GM23248 (cell line): Measurements from ENCODE around the gene GLB1L3. TPM values are rescaled to one million over a fixed set of nuclear protein-coding genes. Genes with fewer than 3 reads are reported as not detected.
"Not testable (repeated sequence)": the region's sequence is repeated elsewhere in the genome, so short reads cannot be mapped to it uniquely, and the experiment has no call there.

Experiments used
- DNase-seq: peaks from one replicate; pipeline ENCODE4 v3.0.0-alpha.2; 2015
- H2AFZ ChIP-seq: fragments of 200-600 bp; sonication (generic); 2 replicates; pipeline ENCODE4 v1.6.1; 2016; ENCODE audit warnings: antibody characterized with exemption
- H3F3A ChIP-seq: fragments of 200-600 bp; sonication (generic); 2 replicates; pipeline ENCODE4 v1.6.1; 2016; ENCODE audit warnings: mild to moderate bottlenecking, antibody characterized with exemption, mixed run types; ENCODE audit not compliant: insufficient read depth
- H3K27ac ChIP-seq: fragments of 200-600 bp; sonication (generic); 2 replicates; pipeline ENCODE4 v1.5.1; 2016; ENCODE audit warnings: mild to moderate bottlenecking
- H3K27me3 ChIP-seq: fragments of 200-600 bp; sonication (generic); replicated peaks from 2 replicates; pipeline ENCODE4 v1.6.1; 2016; ENCODE audit warnings: mild to moderate bottlenecking; ENCODE audit not compliant: insufficient read depth
- H3K36me3 ChIP-seq: fragments of 200-600 bp; sonication (generic); 2 replicates; pipeline ENCODE4 v1.6.1; 2016; ENCODE audit warnings: low read depth, mild to moderate bottlenecking
- H3K4me1 ChIP-seq: fragments of 200-600 bp; sonication (generic); 2 replicates; pipeline ENCODE4 v1.6.1; 2016; ENCODE audit warnings: mild to moderate bottlenecking; ENCODE audit not compliant: insufficient read depth
- H3K4me2 ChIP-seq: fragments of 200-600 bp; sonication (generic); one replicate; pipeline ENCODE4 v1.6.1; 2016; ENCODE audit warnings: mild to moderate bottlenecking; ENCODE audit not compliant: unreplicated experiment
- H3K4me3 ChIP-seq: fragments of 200-600 bp; sonication (generic); 2 replicates; pipeline ENCODE4 v1.5.1; 2016; ENCODE audit warnings: mild to moderate bottlenecking
- H3K79me2 ChIP-seq: fragments of 200-600 bp; sonication (generic); 2 replicates; pipeline ENCODE4 v1.6.1; 2016; ENCODE audit warnings: mild to moderate bottlenecking; ENCODE audit not compliant: insufficient read depth
- H3K9ac ChIP-seq: fragments of 200-600 bp; sonication (generic); 2 replicates; pipeline ENCODE4 v1.6.1; 2016; ENCODE audit warnings: mild to moderate bottlenecking
- H3K9me2 ChIP-seq: fragments of 200-600 bp; sonication (generic); 2 replicates; pipeline ENCODE4 v1.6.1; 2016; ENCODE audit warnings: mixed run types, mild to moderate bottlenecking, moderate library complexity; ENCODE audit not compliant: insufficient read depth
- H3K9me3 ChIP-seq: fragments of 200-600 bp; sonication (generic); one replicate; pipeline ENCODE4 v1.6.1; 2017; ENCODE audit warnings: low read depth
- H4K20me1 ChIP-seq: fragments of 200-600 bp; sonication (generic); 2 replicates; pipeline ENCODE4 v1.6.0; 2016; ENCODE audit not compliant: insufficient read depth
- EZH2 ChIP-seq: fragments of 200-600 bp; sonication (generic); IDR thresholded peaks from 2 replicates; pipeline ENCODE4 v1.6.1; 2018; ENCODE audit warnings: antibody characterized with exemption, mild to moderate bottlenecking; ENCODE audit not compliant: insufficient read depth, poor library complexity, severe bottlenecking
- EZH2phosphoT487 ChIP-seq: fragments of 200-600 bp; sonication (generic); IDR thresholded peaks from 2 replicates; pipeline ENCODE4 v1.6.1; 2018; ENCODE audit warnings: antibody characterized with exemption, moderate library complexity, mild to moderate bottlenecking, low read depth; ENCODE audit not compliant: insufficient read depth
- whole genome bisulfite sequencing, 2 experiments: methylation state at CpG; one replicate each; pipeline ENCODE4 v1.1.6; 2015 to 2017; ENCODE audit warnings: low lambda C conversion rate in 2 of 2, low coverage in 1 of 2; ENCODE audit errors: missing lambda C conversion rate in 2 of 2; 5-methylcytosine and 5-hydroxymethylcytosine counted together
- in situ Hi-C: fragments of 300-500 bp; cut with MboI; formaldehyde crosslinking; loops from 2 replicates; pipeline ENCODE4 v1.15.0; 2020
- polyA plus RNA-seq: library from polyadenylated mRNA; unstranded; fragments of >200 nt; fragmentation: Nextera tagmentation; extraction: Ambion mirVana; gene quantifications from 2 replicates; pipeline ENCODE4 v1.2.1, GENCODE V29; 2016
- total RNA-seq: library from RNA; depleted of rRNA; stranded (reverse); fragments of >200 nt; shearing (Covaris generic); gene quantifications from 2 replicates; pipeline ENCODE4 v1.2.3, GENCODE V29; 2014

Gene GLB1L3
- total and polyA plus RNA-seq, 2 experiments from 2014 or later = not detected

DNA sequence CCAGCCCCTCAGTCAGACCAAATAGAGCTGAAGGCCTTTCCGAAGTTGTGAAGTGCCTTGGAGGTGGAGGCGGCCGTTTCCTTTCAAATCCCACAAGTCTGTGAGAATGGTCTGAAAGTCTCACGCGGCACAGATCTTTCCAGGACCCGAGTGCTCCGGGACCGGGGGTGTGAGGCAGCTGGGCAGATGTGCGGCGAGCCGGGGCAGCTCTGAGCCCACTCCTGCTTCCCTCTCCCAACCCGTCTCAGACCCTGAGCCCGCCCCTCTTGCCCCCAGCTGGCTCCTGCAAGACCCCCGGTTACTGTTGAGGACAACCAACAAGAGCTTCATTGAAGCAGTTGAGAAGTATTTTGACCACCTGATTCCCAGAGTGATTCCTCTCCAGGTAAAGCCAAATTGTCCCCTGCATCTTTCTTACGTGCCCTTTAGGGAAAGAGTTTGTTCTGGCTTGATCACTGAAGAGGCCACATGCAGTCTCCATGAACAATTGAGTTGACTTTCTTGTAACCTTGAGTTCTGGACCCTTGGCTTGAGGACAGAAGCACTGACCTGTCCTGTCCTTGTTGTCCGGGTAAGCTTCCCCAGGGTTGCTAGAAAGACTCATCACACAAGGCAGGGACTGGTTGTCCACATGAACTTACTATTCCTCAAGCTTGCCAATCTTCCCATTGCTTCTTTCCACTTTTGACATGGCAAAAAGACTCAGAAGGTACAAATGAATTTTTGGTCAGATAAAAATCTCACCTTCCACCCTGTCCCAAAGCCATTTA lies 7.5 kb downstream of the GLB1L3 start:
- in situ Hi-C loops = no loop called here
- 62 to 65% methylated on average over 16 of the region's 16 CpGs for WGBS, 2 experiments
- Histone ChIP-seq H4K20me1 (no peaks in the 10 kb centered on the region), H3F3A (no peaks in the 10 kb centered on the region), H3K4me1 (no peaks in the 10 kb centered on the region), H3K4me3 (no peak overlapping the region), H3K27ac (no peak overlapping the region), H2AFZ (no peak overlapping the region), H3K27me3 (peaks cover 15% of the 10 kb centered on the region), H3K9ac (no peak overlapping the region), H3K79me2 (no peaks in the 10 kb centered on the region), H3K36me3 (no peaks in the 10 kb centered on the region), H3K4me2 (no peak overlapping the region), H3K9me3 (no peaks in the 10 kb centered on the region), H3K9me2 (no peaks in the 10 kb centered on the region)
- DNase-seq = no peak
- no peak for TF ChIP-seq EZH2
- TF ChIP-seq EZH2phosphoT487 = no peak

DNA sequence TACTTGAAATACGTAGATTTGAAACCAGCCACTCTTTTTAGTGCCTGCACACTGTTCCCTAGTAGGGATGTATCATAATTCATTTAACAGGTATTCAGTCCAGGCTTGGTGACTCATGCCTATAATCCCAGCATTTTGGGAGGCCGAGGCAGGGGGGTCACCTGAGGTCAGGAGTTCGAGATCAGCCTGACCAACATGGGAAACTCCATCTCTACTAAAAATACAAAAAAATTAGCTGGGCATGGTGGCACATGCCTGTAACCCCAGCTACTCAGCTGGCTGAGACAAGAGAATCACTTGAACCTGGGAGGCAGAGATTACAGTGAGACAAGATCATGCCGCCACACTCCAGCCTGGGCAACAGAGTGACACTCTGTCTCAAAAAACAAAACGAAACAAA lies 8.2 kb downstream of the GLB1L3 start:
- H2AFZ ChIP-seq, H3K4me1 ChIP-seq, in situ Hi-C loops, H4K20me1 ChIP-seq, H3K9me3 ChIP-seq, H3K9me2 ChIP-seq, H3F3A ChIP-seq, DNase-seq, H3K4me2 ChIP-seq, H3K27ac ChIP-seq, H3K9ac ChIP-seq, H3K79me2 ChIP-seq, H3K4me3 ChIP-seq, H3K36me3 ChIP-seq: not testable (repeated sequence)
- 67 to 76% methylated on average over 5 of the region's 5 CpGs for WGBS, 2 experiments
- H3K27me3 ChIP-seq = peaks cover 10% of the 10 kb centered on the region; the same call in 1 of the 2 replicates

DNA sequence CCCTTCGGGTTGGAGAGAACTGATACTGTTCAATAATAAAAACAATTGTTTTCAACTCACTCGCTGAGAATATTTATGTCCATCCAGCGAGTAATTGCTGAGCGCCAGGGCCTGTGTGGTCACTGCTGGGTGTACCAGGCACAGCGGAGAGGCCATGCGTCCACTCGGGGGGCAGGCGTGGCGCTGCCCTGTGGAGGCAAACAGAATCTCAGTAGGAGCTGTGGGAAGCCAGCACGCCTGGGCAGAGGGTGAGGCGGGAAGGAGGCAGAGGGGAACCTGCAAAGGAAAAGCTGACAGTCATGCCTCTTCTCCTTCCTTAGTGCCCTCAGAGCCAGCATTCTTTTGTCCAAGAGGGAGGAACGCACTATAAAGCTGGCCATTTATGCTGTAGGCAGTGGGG lies 11.4 kb downstream of the GLB1L3 start:
- H4K20me1 ChIP-seq = no peaks in the 10 kb centered on the region
- no peak overlapping the region for H3K4me3 ChIP-seq
- no peaks in the 10 kb centered on the region for H3K36me3 ChIP-seq
- DNase-seq = no peak
- H3K4me1 ChIP-seq = no peaks in the 10 kb centered on the region
- TF ChIP-seq EZH2 (no peak), EZH2phosphoT487 (no peak)
- H3K27ac ChIP-seq = no peak overlapping the region
- WGBS, 2 experiments = 65 to 70% methylated on average over 12 of the region's 12 CpGs
- H2AFZ ChIP-seq = no peak overlapping the region
- H3K4me2 ChIP-seq = no peak overlapping the region
- no peaks in the 10 kb centered on the region for H3K9me3 ChIP-seq
- H3K79me2 ChIP-seq = no peaks in the 10 kb centered on the region
- in situ Hi-C loops = no loop called here
- no peak overlapping the region for H3K9ac ChIP-seq
- peaks cover 12% of the 10 kb centered on the region; the same call in 1 of the 2 replicates for H3K27me3 ChIP-seq
- H3F3A ChIP-seq = no peaks in the 10 kb centered on the region
- H3K9me2 ChIP-seq = no peaks in the 10 kb centered on the region

DNA sequence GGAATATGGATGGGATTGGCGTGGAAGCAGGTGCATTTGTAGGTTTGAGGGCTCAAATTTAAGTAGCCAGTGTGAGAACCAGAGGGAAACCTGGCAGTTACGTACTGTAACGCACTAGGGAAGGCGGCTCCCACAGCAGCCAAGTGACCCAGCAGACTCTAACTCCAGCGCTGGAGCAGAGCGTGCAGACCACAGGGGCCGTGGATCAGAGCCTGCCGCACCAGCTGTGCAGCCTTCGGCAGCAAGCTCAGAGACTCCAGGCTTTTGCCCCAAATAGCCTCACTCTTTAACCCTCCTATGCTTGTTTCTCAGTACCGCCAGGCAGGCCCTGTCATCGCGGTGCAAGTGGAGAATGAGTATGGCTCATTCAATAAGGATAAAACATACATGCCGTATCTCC lies 12.3 kb downstream of the GLB1L3 start:
- TF ChIP-seq EZH2phosphoT487 (no peak), EZH2 (no peak)
- Histone ChIP-seq H3F3A (no peaks in the 10 kb centered on the region), H3K4me3 (no peak overlapping the region), H3K4me2 (no peak overlapping the region), H3K79me2 (no peaks in the 10 kb centered on the region), H3K4me1 (no peaks in the 10 kb centered on the region), H3K27ac (no peak overlapping the region), H3K27me3 (peaks cover 12% of the 10 kb centered on the region; the same call in 1 of the 2 replicates), H3K9me3 (no peaks in the 10 kb centered on the region), H3K9ac (no peak overlapping the region), H3K36me3 (no peaks in the 10 kb centered on the region), H3K9me2 (no peaks in the 10 kb centered on the region), H2AFZ (no peak overlapping the region), H4K20me1 (no peaks in the 10 kb centered on the region)
- in situ Hi-C loops = no loop called here
- WGBS, 2 experiments = 66 to 69% methylated on average over 13 of the region's 13 CpGs
- DNase-seq = no peak
